H1 (cell line): Measurements from ENCODE around the gene SCAMP2.

Experiments used
- CHD2 ChIP-seq: IDR thresholded peaks from 2 replicates; pipeline ENCODE4 v1.6.1; 2012; ENCODE audit warnings: low read length, improper control_type of control experiment
- EGR1 ChIP-seq: IDR thresholded peaks from 2 replicates; pipeline ENCODE4 v1.6.1; 2011; ENCODE audit warnings: low read depth, low read length, borderline replicate concordance
- EP300 ChIP-seq, 2 experiments: IDR thresholded peaks; 1 replicate in 1 of 2; 2 replicates in 1 of 2; pipeline ENCODE4 v1.6.1; 2011 to 2012; ENCODE audit warnings: low read depth in 2 of 2, low read length in 2 of 2, mild to moderate bottlenecking in 2 of 2, borderline replicate concordance in 1 of 2, inconsistent platforms in 1 of 2, moderate library complexity in 1 of 2
- EZH2 ChIP-seq: fragments of 200-600 bp; sonication (generic); IDR thresholded peaks from 2 replicates; pipeline ENCODE4 v1.7.1; 2012; ENCODE audit warnings: low read depth, mild to moderate bottlenecking, moderate library complexity, low read length, inconsistent platforms; ENCODE audit not compliant: severe bottlenecking
- HDAC2 ChIP-seq, 2 experiments: fragments of 300-600 bp in 1 of 2; sonication (generic) in 1 of 2; IDR thresholded peaks; 2 replicates each; pipeline ENCODE4 v1.6.1; 2011 to 2012; ENCODE audit warnings: low read depth in 2 of 2, low read length in 2 of 2, mild to moderate bottlenecking in 2 of 2, moderate library complexity in 2 of 2, borderline replicate concordance in 1 of 2, inconsistent platforms in 1 of 2
- NRF1 ChIP-seq: IDR thresholded peaks from 2 replicates; pipeline ENCODE4 v1.6.1; 2011; ENCODE audit warnings: mild to moderate bottlenecking, low read depth, low read length, improper control_type of control experiment
- POLR2A ChIP-seq, 2 experiments: IDR thresholded peaks; 1 replicate in 1 of 2; 2 replicates in 1 of 2; pipeline ENCODE4 v1.6.1; 2011; ENCODE audit warnings: low read depth in 2 of 2, low read length in 2 of 2, mild to moderate bottlenecking in 2 of 2; ENCODE audit errors: control extremely low read depth in 1 of 2
- POLR2AphosphoS5 ChIP-seq: IDR thresholded peaks from 2 replicates; pipeline ENCODE4 v1.6.1; 2011; ENCODE audit warnings: low read depth, low read length
- RNF2 ChIP-seq: fragments of 200-900, 300-1000 bp; sonication (generic); IDR thresholded peaks from 2 replicates; pipeline ENCODE4 v1.7.1; 2016; ENCODE audit warnings: borderline replicate concordance, low read depth, mild to moderate bottlenecking, antibody characterized with exemption, low read length; ENCODE audit not compliant: poor library complexity, severe bottlenecking; ENCODE audit errors: missing control alignments
- SIN3A ChIP-seq, 2 experiments: IDR thresholded peaks in 1 of 2; conservative IDR thresholded peaks in 1 of 2; 2 replicates each; pipeline ENCODE4 v1.6.1; 2011 to 2012; ENCODE audit warnings: low read length in 2 of 2, improper control_type of control experiment in 1 of 2, low read depth in 1 of 2, mild to moderate bottlenecking in 1 of 2
- SRF ChIP-seq: IDR thresholded peaks from 2 replicates; pipeline ENCODE4 v1.6.1; 2011; ENCODE audit warnings: mild to moderate bottlenecking, low read depth, low read length, moderate library complexity
- TAF1 ChIP-seq: IDR thresholded peaks from 2 replicates; pipeline ENCODE4 v1.6.1; 2011; ENCODE audit warnings: mild to moderate bottlenecking, low read depth, low read length
- YY1 ChIP-seq: IDR thresholded peaks from 2 replicates; pipeline ENCODE4 v1.6.1; 2011; ENCODE audit warnings: low read depth, mild to moderate bottlenecking, low read length
- TF ChIP-seq, protein P1 (sequence below), 3 experiments: IDR thresholded peaks; 1 replicate in 2 of 3; 2 replicates in 1 of 3; pipeline versions ENCODE4 v1.5.1 to v1.6.1; 2011; ENCODE audit warnings: low read length in 3 of 3, mild to moderate bottlenecking in 3 of 3, inconsistent platforms in 2 of 3, low read depth in 1 of 3, moderate library complexity in 1 of 3; ENCODE audit not compliant: insufficient read depth in 1 of 3; ENCODE audit errors: control extremely low read depth in 1 of 3

DNA sequence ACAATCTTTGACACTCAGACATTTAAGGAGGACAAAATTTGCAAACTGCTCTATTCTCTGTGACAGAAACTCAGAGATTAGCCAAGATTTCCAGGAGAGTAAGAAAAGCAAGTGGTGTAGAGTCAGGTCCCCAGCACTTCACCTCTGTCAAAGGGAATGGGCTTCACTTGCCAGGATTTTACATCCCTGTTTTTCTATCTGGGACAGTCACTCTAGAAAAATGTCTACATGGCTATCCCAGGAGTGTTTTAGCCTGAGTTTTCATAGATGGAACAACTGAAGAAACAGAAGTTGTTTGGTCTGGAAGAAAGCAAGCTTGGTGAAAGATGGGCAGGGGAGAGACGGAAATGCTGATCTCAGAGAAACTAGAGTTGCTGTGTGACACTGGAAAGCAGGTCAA, 30.5 kb upstream of the SCAMP2 start:
- TF ChIP-seq HDAC2 (IDR thresholded peaks at IDR 0.05; ENCODE audit: borderline replicate concordance in 1 of 2, low read depth in 2 of 2, low read length in 2 of 2) (no peak), SRF (no peak), TAF1 (no peak), POLR2AphosphoS5 (no peak), SIN3A (conservative IDR thresholded peaks at IDR 0.05 in 1 of 2, IDR thresholded peaks at IDR 0.05 in 1 of 2; ENCODE audit: low read depth in 1 of 2, low read length in 2 of 2) (no peak), NRF1 (no peak), EZH2 (no peak), POLR2A (IDR thresholded peaks at IDR 0.05; ENCODE audit: control extremely low read depth in 1 of 2, low read depth in 2 of 2, low read length in 2 of 2) (no peak), YY1 (no peak), CHD2 (no peak), RNF2 (no peak), EP300 (IDR thresholded peaks at IDR 0.05; ENCODE audit: borderline replicate concordance in 1 of 2, low read depth in 2 of 2, low read length in 2 of 2) (no peak), EGR1 (no peak)
- TF ChIP-seq, protein P1, sequence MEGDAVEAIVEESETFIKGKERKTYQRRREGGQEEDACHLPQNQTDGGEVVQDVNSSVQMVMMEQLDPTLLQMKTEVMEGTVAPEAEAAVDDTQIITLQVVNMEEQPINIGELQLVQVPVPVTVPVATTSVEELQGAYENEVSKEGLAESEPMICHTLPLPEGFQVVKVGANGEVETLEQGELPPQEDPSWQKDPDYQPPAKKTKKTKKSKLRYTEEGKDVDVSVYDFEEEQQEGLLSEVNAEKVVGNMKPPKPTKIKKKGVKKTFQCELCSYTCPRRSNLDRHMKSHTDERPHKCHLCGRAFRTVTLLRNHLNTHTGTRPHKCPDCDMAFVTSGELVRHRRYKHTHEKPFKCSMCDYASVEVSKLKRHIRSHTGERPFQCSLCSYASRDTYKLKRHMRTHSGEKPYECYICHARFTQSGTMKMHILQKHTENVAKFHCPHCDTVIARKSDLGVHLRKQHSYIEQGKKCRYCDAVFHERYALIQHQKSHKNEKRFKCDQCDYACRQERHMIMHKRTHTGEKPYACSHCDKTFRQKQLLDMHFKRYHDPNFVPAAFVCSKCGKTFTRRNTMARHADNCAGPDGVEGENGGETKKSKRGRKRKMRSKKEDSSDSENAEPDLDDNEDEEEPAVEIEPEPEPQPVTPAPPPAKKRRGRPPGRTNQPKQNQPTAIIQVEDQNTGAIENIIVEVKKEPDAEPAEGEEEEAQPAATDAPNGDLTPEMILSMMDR (IDR thresholded peaks at IDR 0.05; ENCODE audit: control extremely low read depth in 1 of 3, insufficient read depth in 1 of 3, low read depth in 1 of 3, low read length in 3 of 3): no peak
